AG10803 (cell line): ENCODE data around the gene SLC36A1.

ENCODE experiments used
- DNase-seq: peaks from one replicate; pipeline ENCODE4 v3.0.0; 2010; ENCODE audit warnings: low read depth
- H3K4me3 ChIP-seq: 2 replicates; pipeline ENCODE4 v1.5.1; 2011; ENCODE audit warnings: mild to moderate bottlenecking, low read length, control low read depth
- CTCF ChIP-seq: conservative IDR thresholded peaks from 2 replicates; pipeline ENCODE4 v1.5.1; 2011; ENCODE audit warnings: mild to moderate bottlenecking, low read length, control low read depth, inconsistent platforms

The SLC36A1 gene

GRCh38 chr5:151434570-151435237, 12.7 kb upstream of the SLC36A1 start:
- no peak for TF ChIP-seq CTCF
- no peak for DNase-seq
- H3K4me3 ChIP-seq, result no peak overlapping the region

- DNase-seq, result peak; percentile 2
- peak overlapping the region; percentile 97 for H3K4me3 ChIP-seq
- no peak for TF ChIP-seq CTCF
Observed at GRCh38 chr5:151448038-151448985, 909 bp downstream of the SLC36A1 start.

- H3K4me3 ChIP-seq, result peak overlapping the region; percentile 97
- DNase-seq, result no peak
- no peak for TF ChIP-seq CTCF
Observed at GRCh38 chr5:151449297-151449696, 1.9 kb downstream of the SLC36A1 start.

- no peak for DNase-seq
- H3K4me3 ChIP-seq, result no peak overlapping the region
- no peak for TF ChIP-seq CTCF
Observed at GRCh38 chr5:151449839-151450238, 2.4 kb downstream of the SLC36A1 start.

GRCh38 chr5:151450605-151451004, 3.2 kb downstream of the SLC36A1 start:
- no peak for TF ChIP-seq CTCF
- no peak for DNase-seq
- no peak overlapping the region for H3K4me3 ChIP-seq

- peak; percentile 29 for DNase-seq
- TF ChIP-seq CTCF, result no peak
- H3K4me3 ChIP-seq, result no peak overlapping the region
Observed at GRCh38 chr5:151451626-151452520, 4.5 kb downstream of the SLC36A1 start.
